Epithelial cell of esophagus (primary cell): ENCODE measurements around the gene NAA16.

Experiments used
- DNase-seq: peaks from one replicate; pipeline ENCODE4 v3.0.0; 2010; ENCODE audit warnings: low read depth
- H3K4me3 ChIP-seq: 2 replicates; pipeline ENCODE4 v1.5.1; 2011; ENCODE audit warnings: mild to moderate bottlenecking, low read length, control low read depth
- CTCF ChIP-seq: IDR thresholded peaks from 2 replicates; pipeline ENCODE4 v1.5.1; 2011; ENCODE audit warnings: low read depth, mild to moderate bottlenecking, low read length, control low read depth, inconsistent platforms; ENCODE audit not compliant: insufficient read depth; ENCODE audit errors: missing control alignments

Gene NAA16

GRCh38 chr13:41313659-41314197 lies 2.7 kb downstream of the NAA16 start:
- DNase-seq, result no peak
- TF ChIP-seq CTCF, result no peak
- peak overlapping the region; percentile 83 for H3K4me3 ChIP-seq

DNA sequence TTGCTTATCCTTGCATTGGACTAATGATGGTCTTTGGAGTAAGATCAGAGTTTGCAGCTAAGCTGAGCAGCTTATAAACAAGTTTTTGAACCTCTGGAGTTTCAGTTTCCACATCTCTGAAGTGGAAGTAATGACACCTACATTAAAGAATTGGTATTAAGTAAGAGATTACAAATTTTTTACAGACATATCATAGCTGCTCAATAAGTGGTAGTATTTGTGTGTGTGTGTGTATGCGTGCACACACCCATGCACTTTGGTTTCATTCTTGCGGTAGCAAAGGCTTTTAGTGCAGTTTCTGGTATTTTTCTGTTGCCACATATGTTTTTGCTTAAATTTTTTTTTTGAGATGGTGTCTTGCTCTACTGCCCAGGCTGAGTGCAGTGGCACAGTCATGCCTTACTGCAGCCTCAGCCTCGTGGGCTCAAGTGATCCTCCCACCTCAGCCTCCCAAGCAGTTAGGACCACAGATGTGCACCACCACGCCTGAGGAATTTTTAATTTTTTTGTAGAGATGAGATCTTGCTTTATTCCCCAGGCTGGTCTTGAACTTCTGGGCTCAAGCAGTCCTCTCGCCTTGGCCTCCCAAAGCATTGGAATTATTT lies 4.5 kb downstream of the NAA16 start:
- H3K4me3 ChIP-seq, result no peak overlapping the region
- DNase-seq, result peak; percentile 48
- TF ChIP-seq CTCF, result no peak

GRCh38 chr13:41317243-41317642 lies 6.2 kb downstream of the NAA16 start:
- no peak for TF ChIP-seq CTCF
- H3K4me3 ChIP-seq, result no peak overlapping the region
- no peak for DNase-seq

- TF ChIP-seq CTCF, result no peak
- DNase-seq, result no peak
- no peak overlapping the region for H3K4me3 ChIP-seq
Measured at GRCh38 chr13:41325752-41326151, 14.7 kb downstream of the NAA16 start.

DNA sequence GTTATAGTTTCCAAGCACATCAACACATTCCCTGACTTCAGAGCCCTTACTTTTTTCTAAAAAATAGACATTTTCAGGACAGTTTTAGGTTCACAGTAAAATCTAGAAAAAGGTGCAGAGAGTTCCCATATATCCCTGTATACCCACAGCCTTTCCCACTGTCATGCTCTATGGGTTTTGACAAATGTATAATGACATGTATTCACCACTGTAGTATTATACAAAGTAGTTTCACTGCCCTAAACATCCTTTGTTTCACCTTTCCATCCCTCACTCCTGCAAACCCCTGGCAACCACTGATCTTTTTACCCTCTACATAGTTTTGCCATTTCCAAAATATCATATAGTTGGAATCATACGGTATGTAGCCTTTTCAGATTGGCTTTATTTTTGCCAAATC lies 15.6 kb downstream of the NAA16 start:
- no peak for TF ChIP-seq CTCF
- DNase-seq, result no peak
- H3K4me3 ChIP-seq, result no peak overlapping the region

DNA sequence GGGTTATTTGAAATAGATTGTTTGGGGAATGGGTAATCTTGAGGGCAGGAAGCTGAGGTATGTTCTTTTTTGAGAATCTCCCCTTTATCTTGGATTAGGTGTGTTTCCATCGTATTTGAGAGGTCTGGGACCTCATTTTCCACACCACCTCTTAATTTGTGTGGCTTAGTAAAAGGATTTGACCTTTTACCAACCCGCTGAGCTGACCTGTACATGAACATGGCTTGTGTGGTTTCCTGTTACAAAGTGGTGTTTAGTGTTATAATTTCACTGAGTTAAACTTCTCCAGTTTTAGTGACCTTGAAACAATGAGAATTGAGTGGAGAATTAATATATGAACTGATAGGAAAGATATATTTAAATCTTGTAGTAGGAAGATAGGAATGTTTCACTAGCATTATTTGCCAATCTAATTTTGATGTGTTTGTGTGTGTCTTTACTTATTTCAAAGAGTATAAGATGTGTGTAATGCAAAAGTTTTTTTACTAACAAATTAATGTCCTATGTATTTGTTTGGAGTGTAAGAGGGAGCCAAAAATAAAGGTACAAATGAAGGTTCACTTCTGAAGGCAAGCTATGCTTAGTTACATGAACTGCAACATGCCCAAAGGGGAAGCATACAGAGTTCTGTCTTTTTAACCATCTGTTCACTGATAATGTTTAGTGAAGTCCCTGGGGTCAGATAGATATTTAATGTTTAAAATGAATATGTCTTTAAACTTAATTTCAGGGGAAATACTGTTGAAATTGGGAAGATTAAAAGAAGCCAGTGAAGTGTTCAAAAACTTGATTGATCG lies 17.1 kb downstream of the NAA16 start:
- no peak overlapping the region for H3K4me3 ChIP-seq
- no peak for TF ChIP-seq CTCF
- no peak for DNase-seq

- no peak for DNase-seq
- TF ChIP-seq CTCF, result no peak
- H3K4me3 ChIP-seq, result no peak overlapping the region
Measured at GRCh38 chr13:41332829-41333228, 21.8 kb downstream of the NAA16 start.
